Coronary artery (tissue), 2 donors: ENCODE measurements around the gene VPS35L.

Source experiments
- DNase-seq: peaks from one replicate; pipeline ENCODE4 v3.0.0-alpha.2; 2017; ENCODE audit warnings: low spot score
- H3K27ac ChIP-seq, 2 donors: fragments of 200-600 bp; sonication (generic); one replicate each; pipeline ENCODE4 v1.5.1; 2016 to 2019
- H3K4me3 ChIP-seq: fragments of 200-600 bp; sonication (generic); 2 replicates; pipeline ENCODE4 v1.5.1; 2016; ENCODE audit warnings: mild to moderate bottlenecking, moderate library complexity
- CTCF ChIP-seq: fragments of 200-600 bp; sonication (generic); IDR thresholded peaks from one replicate; pipeline ENCODE4 v1.5.1; 2019; ENCODE audit warnings: antibody characterized with exemption

Gene VPS35L

GRCh38 chr16:19705843-19706242 is 150.3 kb downstream of the VPS35L start:
- Histone ChIP-seq H3K27ac (peak overlapping the region in 1 of 2 donors; percentile 81), H3K4me3 (no peak overlapping the region)
- no peak for DNase-seq
- no peak for TF ChIP-seq CTCF

GRCh38 chr16:19706846-19707245 is 151.3 kb downstream of the VPS35L start:
- no peak for TF ChIP-seq CTCF
- Histone ChIP-seq H3K4me3 (no peak overlapping the region), H3K27ac (no peak overlapping the region)
- DNase-seq = no peak

GRCh38 chr16:19707569-19708295 is 152.2 kb downstream of the VPS35L start:
- DNase-seq = no peak
- no peak overlapping the region for H3K4me3 ChIP-seq
- TF ChIP-seq CTCF = no peak
- H3K27ac ChIP-seq = no peak overlapping the region

GRCh38 chr16:19708296-19709205 is 153.0 kb downstream of the VPS35L start:
- no peak overlapping the region for H3K27ac ChIP-seq
- no peak overlapping the region for H3K4me3 ChIP-seq
- no peak for TF ChIP-seq CTCF
- no peak for DNase-seq

- no peak overlapping the region for H3K4me3 ChIP-seq
- TF ChIP-seq CTCF = no peak
- no peak overlapping the region for H3K27ac ChIP-seq
- DNase-seq = no peak
Observed at GRCh38 chr16:19709381-19710136, 154.1 kb downstream of the VPS35L start.

- TF ChIP-seq CTCF = no peak
- H3K4me3 ChIP-seq = no peak overlapping the region
- H3K27ac ChIP-seq = no peak overlapping the region
- no peak for DNase-seq
Observed at GRCh38 chr16:19710191-19710908, 154.8 kb downstream of the VPS35L start.
